SK-N-SH treated with all-trans-retinoic acid at 6 μM for 48 hours (cell line): ENCODE results near the gene HAAO.

Source experiments
- CSDC2 ChIP-seq: fragments of 250-450 bp; sonication (Bioruptor Pico); IDR thresholded peaks from 2 replicates; pipeline ENCODE4 v1.5.0; 2020; ENCODE audit warnings: mild to moderate bottlenecking, moderate library complexity
- GLIS3 ChIP-seq: fragments of 250-450 bp; sonication (Bioruptor Pico); IDR thresholded peaks from 2 replicates; pipeline ENCODE4 v1.5.0; 2020; ENCODE audit warnings: mild to moderate bottlenecking, moderate library complexity
- ISL1 ChIP-seq: fragments of 250-450 bp; sonication (Bioruptor Pico); IDR thresholded peaks from 2 replicates; pipeline ENCODE4 v2.1.2; 2022; ENCODE audit warnings: mild to moderate bottlenecking, moderate library complexity
- RARB ChIP-seq: fragments of 250-450 bp; sonication (Bioruptor Pico); IDR thresholded peaks from 2 replicates; pipeline ENCODE4 v1.8.0; 2021; ENCODE audit warnings: mild to moderate bottlenecking, moderate library complexity
- TOX ChIP-seq: fragments of 250-450 bp; sonication (Bioruptor Pico); IDR thresholded peaks from 2 replicates; pipeline ENCODE4 v1.8.0; 2021; ENCODE audit warnings: mild to moderate bottlenecking, moderate library complexity, borderline replicate concordance
- ZFP30 ChIP-seq: fragments of 450-650 bp; formaldehyde crosslinking; IDR thresholded peaks from 2 replicates; pipeline ENCODE4 v1.5.0; 2022; ENCODE audit warnings: mild to moderate bottlenecking, moderate library complexity
- TF ChIP-seq, protein P1 (sequence below): fragments of 250-450 bp; sonication (Bioruptor Pico); IDR thresholded peaks from 2 replicates; pipeline ENCODE4 v1.8.0; 2020; ENCODE audit warnings: mild to moderate bottlenecking, moderate library complexity, borderline replicate concordance

DNA sequence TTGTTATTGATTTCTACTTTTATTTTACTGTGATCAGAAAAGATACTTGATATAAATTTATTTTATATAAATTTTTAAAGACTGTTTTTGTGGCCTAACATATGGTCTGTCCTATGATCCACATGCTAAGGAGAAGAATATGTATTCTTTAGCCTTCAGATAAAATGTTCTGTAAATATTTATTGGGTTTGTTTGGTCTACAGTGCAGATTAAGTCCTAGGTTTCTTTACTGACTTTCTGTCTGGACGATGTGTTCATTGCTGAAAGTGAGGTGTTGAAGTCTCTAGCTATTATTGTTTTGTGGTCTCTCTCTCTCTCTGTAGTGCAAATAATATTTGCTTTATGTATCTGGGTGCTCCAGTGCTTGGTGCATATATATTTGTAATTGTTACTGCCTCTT is 58.5 kb downstream of the HAAO start:
- TF ChIP-seq GLIS3 (CRISPR knock-in tag) (no peak), CSDC2 (CRISPR knock-in tag) (no peak), RARB (CRISPR knock-in tag) (no peak), ZFP30 (CRISPR knock-in tag) (no peak), TOX (CRISPR knock-in tag) (no peak), ISL1 (CRISPR knock-in tag) (no peak)
- TF ChIP-seq, protein P1, sequence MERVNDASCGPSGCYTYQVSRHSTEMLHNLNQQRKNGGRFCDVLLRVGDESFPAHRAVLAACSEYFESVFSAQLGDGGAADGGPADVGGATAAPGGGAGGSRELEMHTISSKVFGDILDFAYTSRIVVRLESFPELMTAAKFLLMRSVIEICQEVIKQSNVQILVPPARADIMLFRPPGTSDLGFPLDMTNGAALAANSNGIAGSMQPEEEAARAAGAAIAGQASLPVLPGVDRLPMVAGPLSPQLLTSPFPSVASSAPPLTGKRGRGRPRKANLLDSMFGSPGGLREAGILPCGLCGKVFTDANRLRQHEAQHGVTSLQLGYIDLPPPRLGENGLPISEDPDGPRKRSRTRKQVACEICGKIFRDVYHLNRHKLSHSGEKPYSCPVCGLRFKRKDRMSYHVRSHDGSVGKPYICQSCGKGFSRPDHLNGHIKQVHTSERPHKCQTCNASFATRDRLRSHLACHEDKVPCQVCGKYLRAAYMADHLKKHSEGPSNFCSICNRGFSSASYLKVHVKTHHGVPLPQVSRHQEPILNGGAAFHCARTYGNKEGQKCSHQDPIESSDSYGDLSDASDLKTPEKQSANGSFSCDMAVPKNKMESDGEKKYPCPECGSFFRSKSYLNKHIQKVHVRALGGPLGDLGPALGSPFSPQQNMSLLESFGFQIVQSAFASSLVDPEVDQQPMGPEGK (CRISPR knock-in tag): no peak
